Left ventricle myocardium inferior (tissue), 1 donor: ENCODE results near the gene STK36. TPM values are rescaled to one million over a fixed set of nuclear protein-coding genes. Genes with fewer than 3 reads are reported as not detected.

ENCODE experiments used
- DNase-seq: peaks from one replicate; pipeline ENCODE4 v3.0.0-alpha.2; 2020
- H3K27ac ChIP-seq: fragments of 200-600 bp; replicated peaks from 2 replicates; pipeline ENCODE4 v1.8.0; 2021
- H3K27me3 ChIP-seq: fragments of 200-600 bp; 2 replicates; pipeline ENCODE4 v1.8.0; 2021; ENCODE audit warnings: low read depth
- H3K36me3 ChIP-seq: fragments of 200-600 bp; 2 replicates; pipeline ENCODE4 v1.8.0; 2021
- H3K4me1 ChIP-seq: fragments of 200-600 bp; 2 replicates; pipeline ENCODE4 v1.8.0; 2021
- H3K4me3 ChIP-seq: fragments of 200-600 bp; 2 replicates; pipeline ENCODE4 v1.8.0; 2021; ENCODE audit warnings: mild to moderate bottlenecking, moderate library complexity
- H3K9me3 ChIP-seq: fragments of 200-600 bp; replicated peaks from 2 replicates; pipeline ENCODE4 v1.8.0; 2021
- CTCF ChIP-seq: fragments of 200-600 bp; IDR thresholded peaks from 2 replicates; pipeline ENCODE4 v1.8.0; 2021; ENCODE audit warnings: antibody characterized with exemption, mild to moderate bottlenecking, borderline replicate concordance
- intact Hi-C: fragments of 100-400 bp; cut with micrococcal nuclease; formaldehyde crosslinking; loops from one replicate; pipeline ENCODE4 v1.11.0; 2022
- total RNA-seq: library from RNA; stranded (reverse); fragmentation: NEBNext Ultra II Directional; extraction: Animal tissue kit (Norgen Biotek cat#: 25700); gene quantifications from one replicate; pipeline ENCODE4 v1.2.1, GENCODE V29; 2021
- donor health status: DM: no; HTN: yes; CAD: no; lungs with severe emphysema.

The STK36 gene
- total RNA-seq, 1 donor from 2014 or later, result 7.4 TPM

GRCh38 chr2:218627939-218628338 is 43.9 kb upstream of the STK36 start:
- H3K36me3 ChIP-seq, result no peaks in the 10 kb centered on the region
- no peak for TF ChIP-seq CTCF
- H3K9me3 ChIP-seq, result no peaks in the 10 kb centered on the region
- DNase-seq, result no peak
- no peak overlapping the region for H3K4me3 ChIP-seq
- no peak overlapping the region for H3K27ac ChIP-seq
- H3K4me1 ChIP-seq, result peaks cover under 1% of the 10 kb centered on the region
- intact Hi-C loops, result no loop called here
- H3K27me3 ChIP-seq, result no peaks in the 10 kb centered on the region

- H3K36me3 ChIP-seq, result peaks cover 36% of the 10 kb centered on the region
Measured at GRCh38 chr2:218631837-218632236, 40.0 kb upstream of the STK36 start.

GRCh38 chr2:218635719-218636118 is 36.2 kb upstream of the STK36 start:
- Histone ChIP-seq H3K27me3 (no peaks in the 10 kb centered on the region), H3K9me3 (no peaks in the 10 kb centered on the region), H3K27ac (no peak overlapping the region), H3K4me1 (no peaks in the 10 kb centered on the region), H3K4me3 (no peak overlapping the region), H3K36me3 (peaks cover 73% of the 10 kb centered on the region)
- intact Hi-C loops, result no loop called here
- no peak for DNase-seq
- no peak for TF ChIP-seq CTCF

More at GRCh38 chr2:218631837-218632236, 40.0 kb upstream of the STK36 start:
- H3K27ac ChIP-seq, result peak overlapping the region; percentile 33
- no peak overlapping the region for H3K4me3 ChIP-seq
- intact Hi-C loops, result no loop called here
- no peaks in the 10 kb centered on the region for H3K9me3 ChIP-seq
- DNase-seq, result no peak
- no peak for TF ChIP-seq CTCF
- no peaks in the 10 kb centered on the region for H3K27me3 ChIP-seq
- no peaks in the 10 kb centered on the region for H3K4me1 ChIP-seq

GRCh38 chr2:218638372-218638771 is 33.5 kb upstream of the STK36 start:
- H3K36me3 ChIP-seq, result peaks cover 97% of the 10 kb centered on the region
- DNase-seq, result no peak
- no peak for TF ChIP-seq CTCF
- H3K27me3 ChIP-seq, result no peaks in the 10 kb centered on the region
- no peaks in the 10 kb centered on the region for H3K9me3 ChIP-seq
- no peak overlapping the region for H3K27ac ChIP-seq
- intact Hi-C loops, result no loop called here
- H3K4me1 ChIP-seq, result no peaks in the 10 kb centered on the region
- no peak overlapping the region for H3K4me3 ChIP-seq

GRCh38 chr2:218642121-218642656 is 29.7 kb upstream of the STK36 start:
- no peaks in the 10 kb centered on the region for H3K9me3 ChIP-seq
- H3K27me3 ChIP-seq, result no peaks in the 10 kb centered on the region
- peaks cover 94% of the 10 kb centered on the region for H3K36me3 ChIP-seq
- no peak overlapping the region for H3K27ac ChIP-seq
- H3K4me1 ChIP-seq, result no peaks in the 10 kb centered on the region
- intact Hi-C loops, result no loop called here
- no peak overlapping the region for H3K4me3 ChIP-seq
- TF ChIP-seq CTCF, result no peak
- no peak for DNase-seq
